HepG2 (cell line): ENCODE data around the gene ANKRD40. TPM values are rescaled to one million over a fixed set of nuclear protein-coding genes. Genes with fewer than 3 reads are reported as not detected.

Experiments used
- ARNTL ChIP-seq: sonication (generic); formaldehyde crosslinking; IDR thresholded peaks from 2 replicates; pipeline ENCODE4 v1.4.0; 2020; ENCODE audit warnings: mild to moderate bottlenecking, missing genetic modification reagents
- BCL6 ChIP-seq: IDR thresholded peaks from 2 replicates; pipeline ENCODE4 v1.6.1; 2016; ENCODE audit warnings: missing genetic modification reagents, missing compliant biosample characterization
- GMEB1 ChIP-seq: sonication (generic); formaldehyde crosslinking; IDR thresholded peaks from 2 replicates; pipeline ENCODE4 v1.5.1; 2020; ENCODE audit warnings: missing genetic modification reagents, mild to moderate bottlenecking, borderline replicate concordance
- HBP1 ChIP-seq: IDR thresholded peaks from 2 replicates; pipeline ENCODE4 v1.6.1; 2016; ENCODE audit warnings: low read depth, control low read depth
- HNRNPLL ChIP-seq: fragments of 200-400 bp; formaldehyde crosslinking; IDR thresholded peaks from 2 replicates; pipeline ENCODE4 v1.6.1; 2017; ENCODE audit warnings: mild to moderate bottlenecking, low read depth, low read length; ENCODE audit not compliant: poor library complexity, severe bottlenecking
- IRF1 ChIP-seq: sonication (generic); formaldehyde crosslinking; IDR thresholded peaks from 2 replicates; pipeline ENCODE4 v1.4.0; 2020; ENCODE audit warnings: low read depth, mild to moderate bottlenecking, missing genetic modification reagents
- IRF9 ChIP-seq: sonication (generic); formaldehyde crosslinking; IDR thresholded peaks from 2 replicates; pipeline ENCODE4 v1.8.0; 2022; ENCODE audit warnings: missing genetic modification reagents, mild to moderate bottlenecking, borderline replicate concordance
- JUND ChIP-seq: sonication (generic); formaldehyde crosslinking; IDR thresholded peaks from 2 replicates; pipeline ENCODE4 v1.8.0; 2022; ENCODE audit warnings: mild to moderate bottlenecking, missing genetic modification reagents
- NFATC3 ChIP-seq: sonication (generic); formaldehyde crosslinking; IDR thresholded peaks from 2 replicates; pipeline ENCODE4 v1.5.1; 2020; ENCODE audit warnings: mild to moderate bottlenecking, missing genetic modification reagents
- PAXIP1 ChIP-seq: sonication (generic); formaldehyde crosslinking; conservative IDR thresholded peaks from 2 replicates; pipeline ENCODE4 v1.4.0; 2020; ENCODE audit warnings: mild to moderate bottlenecking, missing genetic modification reagents, moderate library complexity
- SRF ChIP-seq: IDR thresholded peaks from 2 replicates; pipeline ENCODE4 v1.6.1; 2011; ENCODE audit warnings: mild to moderate bottlenecking, low read depth, low read length, moderate library complexity
- SYNCRIP ChIP-seq: fragments of 200-400 bp; formaldehyde crosslinking; IDR thresholded peaks from 2 replicates; pipeline ENCODE4 v1.6.1; 2018; ENCODE audit warnings: mild to moderate bottlenecking, low read depth, low read length; ENCODE audit not compliant: insufficient read depth
- ZFP1 ChIP-seq: IDR thresholded peaks from 2 replicates; pipeline ENCODE4 v1.6.1; 2016
- ZNF230 ChIP-seq: sonication (generic); formaldehyde crosslinking; IDR thresholded peaks from 2 replicates; pipeline ENCODE4 v1.4.0; 2020; ENCODE audit warnings: mild to moderate bottlenecking, missing genetic modification reagents
- ZNF33A ChIP-seq: sonication (generic); formaldehyde crosslinking; IDR thresholded peaks from 2 replicates; pipeline ENCODE4 v1.5.1; 2020; ENCODE audit warnings: missing genetic modification reagents, mild to moderate bottlenecking, moderate library complexity, borderline replicate concordance
- ZNF431 ChIP-seq: sonication (generic); formaldehyde crosslinking; IDR thresholded peaks from 2 replicates; pipeline ENCODE4 v1.9.0; 2022; ENCODE audit warnings: missing genetic modification reagents, low read depth, mild to moderate bottlenecking, borderline replicate concordance
- ZNF577 ChIP-seq: sonication (generic); formaldehyde crosslinking; IDR thresholded peaks from 2 replicates; pipeline ENCODE4 v1.4.0; 2020; ENCODE audit warnings: mild to moderate bottlenecking, low read depth, missing genetic modification reagents, borderline replicate concordance
- ZNF703 ChIP-seq: sonication (generic); formaldehyde crosslinking; IDR thresholded peaks from 2 replicates; pipeline ENCODE4 v1.5.1; 2020; ENCODE audit warnings: missing genetic modification reagents, mild to moderate bottlenecking, moderate library complexity, borderline replicate concordance
- ZNF780A ChIP-seq: sonication (generic); formaldehyde crosslinking; IDR thresholded peaks from 2 replicates; pipeline ENCODE4 v1.8.0; 2022; ENCODE audit warnings: mild to moderate bottlenecking, missing genetic modification reagents, moderate library complexity
- polyA plus RNA-seq, 8 experiments: library from polyadenylated mRNA; depleted of rRNA in 3 of 8; stranded (reverse) in 7 of 8; unstranded in 1 of 8; fragments of >200 nt; fragmentation: Illumina TruSeq in 4 of 8; extraction: Trizol in 4 of 8; gene quantifications; 2 replicates each; pipeline versions ENCODE4 v1.2.1 to v1.2.3, GENCODE V29; 2011 to 2016; ENCODE audit warnings: low read depth in 4 of 8, missing spikeins in 1 of 8, mixed read lengths in 1 of 8; ENCODE audit not compliant: insufficient read depth in 1 of 8
- total RNA-seq, 5 experiments: library from RNA; depleted of rRNA; stranded (reverse); fragments of >200 nt; fragmentation: Illumina TruSeq; extraction: Trizol; gene quantifications; 2 replicates each; pipeline ENCODE4 v1.2.3, GENCODE V29; 2016; ENCODE audit warnings: low read depth in 1 of 5

ANKRD40 gene
- total and polyA plus RNA-seq, 2 of the 13 experiments (the other 11 are each of a cell fraction or from before 2014, with no cell fraction given) = 35.0 to 46.4 TPM

GRCh38 chr17:50707289-50708049 is at the start of gene ANKRD40 (continued):
- TF ChIP-seq HNRNPLL (peak; percentile 49), ZNF33A (CRISPR knock-in tag) (no peak; the same call in 1 of the 2 replicates), ZFP1 (CRISPR knock-in tag) (peak; percentile 73; the same call in 1 of the 2 replicates), GMEB1 (peak; percentile 46; the same call in 1 of the 2 replicates), SYNCRIP (no peak), PAXIP1 (CRISPR knock-in tag) (peak; percentile 47), IRF9 (CRISPR knock-in tag) (no peak), HBP1 (CRISPR knock-in tag) (peak; percentile 79; the same call in 1 of the 2 replicates), ZNF431 (CRISPR knock-in tag) (peak; percentile 84; the same call in 1 of the 2 replicates), IRF1 (no peak), ZNF780A (CRISPR knock-in tag) (no peak), ARNTL (CRISPR knock-in tag) (peak; percentile 34; the same call in 1 of the 2 replicates), ZNF703 (CRISPR knock-in tag) (no peak), BCL6 (CRISPR knock-in tag) (peak; percentile 59; the same call in 1 of the 2 replicates), ZNF577 (CRISPR knock-in tag) (0 out of 2 replicates have a peak, but pooled peaks have one; percentile 53), JUND (CRISPR knock-in tag) (peak; percentile 42; the same call in 1 of the 2 replicates), SRF (peak; percentile 78), ZNF230 (peak; percentile 64; the same call in 1 of the 2 replicates), NFATC3 (CRISPR knock-in tag) (no peak)
